HG03159 (cell line): ENCODE data around the gene RBBP9.
"Not testable (repeated sequence)": the region's sequence is repeated elsewhere in the genome, so short reads cannot be mapped to it uniquely, and the experiment has no call there.

Experiments used
- ATAC-seq: cut with Tn5 transposase; IDR thresholded peaks from one replicate; pipeline ENCODE4 v1.9.1; 2021; ENCODE audit warnings: mild to moderate bottlenecking, moderate library complexity; ENCODE audit not compliant: unreplicated experiment

Gene RBBP9

GRCh38 chr20:18506744-18507143, 9.7 kb upstream of the RBBP9 start:
- no peak for ATAC-seq

GRCh38 chr20:18504479-18505060, 7.5 kb upstream of the RBBP9 start:
- no peak for ATAC-seq

GRCh38 chr20:18501672-18502071, 4.6 kb upstream of the RBBP9 start:
- ATAC-seq = not testable (repeated sequence)

GRCh38 chr20:18497603-18498002, 578 bp upstream of the RBBP9 start:
- ATAC-seq = no peak

GRCh38 chr20:18496042-18496441, 983 bp downstream of the RBBP9 start:
- ATAC-seq = no peak

- ATAC-seq = no peak
These were observed 8.7 kb downstream of the RBBP9 start for GRCh38 chr20:18488301-18488700.

GRCh38 chr20:18481596-18481995, 15.4 kb downstream of the RBBP9 start:
- no peak for ATAC-seq

- ATAC-seq = no peak
These were observed 19.2 kb downstream of the RBBP9 start for GRCh38 chr20:18477821-18478220.

- no peak for ATAC-seq
These were observed 19.8 kb downstream of the RBBP9 start for GRCh38 chr20:18477218-18477617.

- peak; percentile 97 for ATAC-seq
These were observed 29.9 kb downstream of the RBBP9 start, which contains the start of the genes DZANK1 and POLR3F for GRCh38 chr20:18466894-18467730. Gene DZANK1 (minus strand): TSS chr20:18467030. CDS start chr20:18465358, 1,672 bp downstream. Gene POLR3F (plus strand): TSS chr20:18467390. CDS start chr20:18467507, 117 bp downstream.

GRCh38 chr20:18466574-18466893, 30.5 kb downstream of the RBBP9 start:
- ATAC-seq = peak; percentile 18

GRCh38 chr20:18465536-18466200, 31.4 kb downstream of the RBBP9 start:
- no peak for ATAC-seq

GRCh38 chr20:18456600-18456999, 40.4 kb downstream of the RBBP9 start:
- ATAC-seq = no peak

GRCh38 chr20:18443886-18444285, 53.1 kb downstream of the RBBP9 start:
- no peak for ATAC-seq

- ATAC-seq = no peak
These were observed 56.6 kb downstream of the RBBP9 start for GRCh38 chr20:18440403-18440802.

- no peak for ATAC-seq
These were observed 60.2 kb downstream of the RBBP9 start for GRCh38 chr20:18436847-18437246.
